HepG2 (cell line): ENCODE results near the gene EGFL8. TPM values are rescaled to one million over a fixed set of nuclear protein-coding genes. Genes with fewer than 3 reads are reported as not detected.
A peak's percentile ranks its signal among the peaks of the same experiment; 100 is the strongest.

Experiments used
- ARNTL ChIP-seq: sonication (generic); formaldehyde crosslinking; IDR thresholded peaks from 2 replicates; pipeline ENCODE4 v1.4.0; 2020; ENCODE audit warnings: mild to moderate bottlenecking, missing genetic modification reagents
- ELF3 ChIP-seq: IDR thresholded peaks from 2 replicates; pipeline ENCODE4 v1.6.1; 2016; ENCODE audit warnings: missing genetic modification reagents, missing compliant biosample characterization
- GATA4 ChIP-seq: sonication (generic); IDR thresholded peaks from 2 replicates; pipeline ENCODE4 v1.6.1; 2016; ENCODE audit warnings: antibody characterized with exemption, low read depth, borderline replicate concordance
- KLF16 ChIP-seq, 2 experiments: sonication (generic) in 1 of 2; formaldehyde crosslinking in 1 of 2; IDR thresholded peaks; 2 replicates each; pipeline versions ENCODE4 v1.6.1 to v1.8.0; 2016 to 2023; ENCODE audit warnings: missing genetic modification reagents in 2 of 2, missing compliant biosample characterization in 1 of 2
- MATR3 ChIP-seq: sonication (generic); formaldehyde crosslinking; IDR thresholded peaks from 2 replicates; pipeline ENCODE4 v1.4.0; 2020; ENCODE audit warnings: missing genetic modification reagents
- SP140L ChIP-seq: sonication (generic); formaldehyde crosslinking; IDR thresholded peaks from 2 replicates; pipeline ENCODE4 v1.4.0; 2020; ENCODE audit warnings: missing genetic modification reagents, borderline replicate concordance
- SP2 ChIP-seq: sonication (generic); formaldehyde crosslinking; IDR thresholded peaks from 2 replicates; pipeline ENCODE4 v1.5.1; 2020; ENCODE audit warnings: mild to moderate bottlenecking, missing genetic modification reagents
- ZNF614 ChIP-seq: IDR thresholded peaks from 2 replicates; pipeline ENCODE4 v1.6.1; 2018; ENCODE audit warnings: missing biosample characterization, missing genetic modification reagents, inconsistent platforms, borderline replicate concordance
- ZNF615 ChIP-seq: sonication (generic); formaldehyde crosslinking; IDR thresholded peaks from 2 replicates; pipeline ENCODE4 v1.5.0; 2020; ENCODE audit warnings: mild to moderate bottlenecking, missing genetic modification reagents, borderline replicate concordance
- polyA plus RNA-seq, 8 experiments: library from polyadenylated mRNA; depleted of rRNA in 3 of 8; stranded (reverse) in 7 of 8; unstranded in 1 of 8; fragments of >200 nt; fragmentation: Illumina TruSeq in 4 of 8; extraction: Trizol in 4 of 8; gene quantifications; 2 replicates each; pipeline versions ENCODE4 v1.2.1 to v1.2.3, GENCODE V29; 2011 to 2016; ENCODE audit warnings: low read depth in 4 of 8, missing spikeins in 1 of 8, mixed read lengths in 1 of 8; ENCODE audit not compliant: insufficient read depth in 1 of 8
- total RNA-seq, 5 experiments: library from RNA; depleted of rRNA; stranded (reverse); fragments of >200 nt; fragmentation: Illumina TruSeq; extraction: Trizol; gene quantifications; 2 replicates each; pipeline ENCODE4 v1.2.3, GENCODE V29; 2016; ENCODE audit warnings: low read depth in 1 of 5
- TF ChIP-seq, protein P1 (sequence below): IDR thresholded peaks from 2 replicates; pipeline ENCODE4 v1.4.0; 2020; ENCODE audit warnings: mild to moderate bottlenecking, missing genetic modification reagents
- TF ChIP-seq, protein P2 (sequence below): fragments of 450-650 bp; IDR thresholded peaks from 2 replicates; pipeline ENCODE4 v1.6.1; 2016
- TF ChIP-seq, protein P3 (sequence below): sonication (generic); formaldehyde crosslinking; IDR thresholded peaks from 2 replicates; pipeline ENCODE4 v1.4.0; 2020; ENCODE audit warnings: mild to moderate bottlenecking, low read depth, missing genetic modification reagents
- TF ChIP-seq, protein P4 (sequence below), 2 experiments: sonication (generic) in 1 of 2; formaldehyde crosslinking in 1 of 2; IDR thresholded peaks; 2 replicates each; pipeline versions ENCODE4 v1.4.0 to v1.6.1; 2018 to 2020; ENCODE audit warnings: missing genetic modification reagents in 2 of 2, borderline replicate concordance in 1 of 2, low read depth in 1 of 2, mild to moderate bottlenecking in 1 of 2, missing biosample characterization in 1 of 2
- TF ChIP-seq, protein P5 (sequence below): sonication (generic); formaldehyde crosslinking; IDR thresholded peaks from 2 replicates; pipeline ENCODE4 v1.5.1; 2020; ENCODE audit warnings: missing genetic modification reagents, mild to moderate bottlenecking, borderline replicate concordance
- TF ChIP-seq, protein P6 (sequence below): sonication (generic); formaldehyde crosslinking; IDR thresholded peaks from 2 replicates; pipeline ENCODE4 v1.4.0; 2020; ENCODE audit warnings: missing genetic modification reagents

EGFL8 gene
- total and polyA plus RNA-seq, 2 of the 13 experiments (the other 11 are each of a cell fraction or from before 2014, with no cell fraction given) = 10.0 to 11.5 TPM

DNA sequence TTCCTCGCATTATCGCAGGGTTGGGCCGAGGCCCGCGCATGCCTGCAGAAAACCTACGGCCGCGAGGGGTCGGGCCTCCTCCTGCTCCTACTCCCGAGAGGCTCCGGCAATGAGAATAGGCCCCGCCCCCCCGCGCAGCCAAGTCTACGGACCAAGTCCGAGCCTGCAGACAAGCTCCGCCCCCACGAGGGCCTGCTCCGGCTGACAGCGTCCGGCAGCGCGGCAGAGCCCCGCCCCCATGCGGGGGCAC is 31.2 kb downstream of the EGFL8 start (continued):
- TF ChIP-seq, protein P1, sequence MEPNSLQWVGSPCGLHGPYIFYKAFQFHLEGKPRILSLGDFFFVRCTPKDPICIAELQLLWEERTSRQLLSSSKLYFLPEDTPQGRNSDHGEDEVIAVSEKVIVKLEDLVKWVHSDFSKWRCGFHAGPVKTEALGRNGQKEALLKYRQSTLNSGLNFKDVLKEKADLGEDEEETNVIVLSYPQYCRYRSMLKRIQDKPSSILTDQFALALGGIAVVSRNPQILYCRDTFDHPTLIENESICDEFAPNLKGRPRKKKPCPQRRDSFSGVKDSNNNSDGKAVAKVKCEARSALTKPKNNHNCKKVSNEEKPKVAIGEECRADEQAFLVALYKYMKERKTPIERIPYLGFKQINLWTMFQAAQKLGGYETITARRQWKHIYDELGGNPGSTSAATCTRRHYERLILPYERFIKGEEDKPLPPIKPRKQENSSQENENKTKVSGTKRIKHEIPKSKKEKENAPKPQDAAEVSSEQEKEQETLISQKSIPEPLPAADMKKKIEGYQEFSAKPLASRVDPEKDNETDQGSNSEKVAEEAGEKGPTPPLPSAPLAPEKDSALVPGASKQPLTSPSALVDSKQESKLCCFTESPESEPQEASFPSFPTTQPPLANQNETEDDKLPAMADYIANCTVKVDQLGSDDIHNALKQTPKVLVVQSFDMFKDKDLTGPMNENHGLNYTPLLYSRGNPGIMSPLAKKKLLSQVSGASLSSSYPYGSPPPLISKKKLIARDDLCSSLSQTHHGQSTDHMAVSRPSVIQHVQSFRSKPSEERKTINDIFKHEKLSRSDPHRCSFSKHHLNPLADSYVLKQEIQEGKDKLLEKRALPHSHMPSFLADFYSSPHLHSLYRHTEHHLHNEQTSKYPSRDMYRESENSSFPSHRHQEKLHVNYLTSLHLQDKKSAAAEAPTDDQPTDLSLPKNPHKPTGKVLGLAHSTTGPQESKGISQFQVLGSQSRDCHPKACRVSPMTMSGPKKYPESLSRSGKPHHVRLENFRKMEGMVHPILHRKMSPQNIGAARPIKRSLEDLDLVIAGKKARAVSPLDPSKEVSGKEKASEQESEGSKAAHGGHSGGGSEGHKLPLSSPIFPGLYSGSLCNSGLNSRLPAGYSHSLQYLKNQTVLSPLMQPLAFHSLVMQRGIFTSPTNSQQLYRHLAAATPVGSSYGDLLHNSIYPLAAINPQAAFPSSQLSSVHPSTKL (CRISPR knock-in tag) = no peak
- TF ChIP-seq KLF16 (CRISPR knock-in tag; IDR thresholded peaks at IDR 0.05) (no peak), ZNF614 (CRISPR knock-in tag) (0 out of 2 replicates have a peak, but pooled peaks have one; percentile 10), ELF3 (CRISPR knock-in tag) (no peak; the same call in 1 of the 2 replicates), MATR3 (CRISPR knock-in tag) (no peak), GATA4 (peak; percentile 2; the same call in 1 of the 2 replicates), ZNF615 (CRISPR knock-in tag) (no peak), SP140L (CRISPR knock-in tag) (no peak), SP2 (CRISPR knock-in tag) (peak; percentile 69), ARNTL (CRISPR knock-in tag) (no peak)
- TF ChIP-seq, protein P2, sequence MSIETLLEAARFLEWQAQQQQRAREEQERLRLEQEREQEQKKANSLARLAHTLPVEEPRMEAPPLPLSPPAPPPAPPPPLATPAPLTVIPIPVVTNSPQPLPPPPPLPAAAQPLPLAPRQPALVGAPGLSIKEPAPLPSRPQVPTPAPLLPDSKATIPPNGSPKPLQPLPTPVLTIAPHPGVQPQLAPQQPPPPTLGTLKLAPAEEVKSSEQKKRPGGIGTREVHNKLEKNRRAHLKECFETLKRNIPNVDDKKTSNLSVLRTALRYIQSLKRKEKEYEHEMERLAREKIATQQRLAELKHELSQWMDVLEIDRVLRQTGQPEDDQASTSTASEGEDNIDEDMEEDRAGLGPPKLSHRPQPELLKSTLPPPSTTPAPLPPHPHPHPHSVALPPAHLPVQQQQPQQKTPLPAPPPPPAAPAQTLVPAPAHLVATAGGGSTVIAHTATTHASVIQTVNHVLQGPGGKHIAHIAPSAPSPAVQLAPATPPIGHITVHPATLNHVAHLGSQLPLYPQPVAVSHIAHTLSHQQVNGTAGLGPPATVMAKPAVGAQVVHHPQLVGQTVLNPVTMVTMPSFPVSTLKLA = peak; percentile 88
- TF ChIP-seq, protein P3, sequence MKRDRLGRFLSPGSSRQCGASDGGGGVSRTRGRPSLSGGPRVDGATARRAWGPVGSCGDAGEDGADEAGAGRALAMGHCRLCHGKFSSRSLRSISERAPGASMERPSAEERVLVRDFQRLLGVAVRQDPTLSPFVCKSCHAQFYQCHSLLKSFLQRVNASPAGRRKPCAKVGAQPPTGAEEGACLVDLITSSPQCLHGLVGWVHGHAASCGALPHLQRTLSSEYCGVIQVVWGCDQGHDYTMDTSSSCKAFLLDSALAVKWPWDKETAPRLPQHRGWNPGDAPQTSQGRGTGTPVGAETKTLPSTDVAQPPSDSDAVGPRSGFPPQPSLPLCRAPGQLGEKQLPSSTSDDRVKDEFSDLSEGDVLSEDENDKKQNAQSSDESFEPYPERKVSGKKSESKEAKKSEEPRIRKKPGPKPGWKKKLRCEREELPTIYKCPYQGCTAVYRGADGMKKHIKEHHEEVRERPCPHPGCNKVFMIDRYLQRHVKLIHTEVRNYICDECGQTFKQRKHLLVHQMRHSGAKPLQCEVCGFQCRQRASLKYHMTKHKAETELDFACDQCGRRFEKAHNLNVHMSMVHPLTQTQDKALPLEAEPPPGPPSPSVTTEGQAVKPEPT = no peak
- TF ChIP-seq, protein P4, sequence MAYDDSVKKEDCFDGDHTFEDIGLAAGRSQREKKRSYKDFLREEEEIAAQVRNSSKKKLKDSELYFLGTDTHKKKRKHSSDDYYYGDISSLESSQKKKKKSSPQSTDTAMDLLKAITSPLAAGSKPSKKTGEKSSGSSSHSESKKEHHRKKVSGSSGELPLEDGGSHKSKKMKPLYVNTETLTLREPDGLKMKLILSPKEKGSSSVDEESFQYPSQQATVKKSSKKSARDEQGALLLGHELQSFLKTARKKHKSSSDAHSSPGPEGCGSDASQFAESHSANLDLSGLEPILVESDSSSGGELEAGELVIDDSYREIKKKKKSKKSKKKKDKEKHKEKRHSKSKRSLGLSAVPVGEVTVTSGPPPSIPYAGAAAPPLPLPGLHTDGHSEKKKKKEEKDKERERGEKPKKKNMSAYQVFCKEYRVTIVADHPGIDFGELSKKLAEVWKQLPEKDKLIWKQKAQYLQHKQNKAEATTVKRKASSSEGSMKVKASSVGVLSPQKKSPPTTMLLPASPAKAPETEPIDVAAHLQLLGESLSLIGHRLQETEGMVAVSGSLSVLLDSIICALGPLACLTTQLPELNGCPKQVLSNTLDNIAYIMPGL (CRISPR knock-in tag; IDR thresholded peaks at IDR 0.05; ENCODE audit: borderline replicate concordance in 1 of 2, low read depth in 1 of 2) = peak; percentile 71 to 79; a peak in 3 of 4 replicates
- TF ChIP-seq, protein P5, sequence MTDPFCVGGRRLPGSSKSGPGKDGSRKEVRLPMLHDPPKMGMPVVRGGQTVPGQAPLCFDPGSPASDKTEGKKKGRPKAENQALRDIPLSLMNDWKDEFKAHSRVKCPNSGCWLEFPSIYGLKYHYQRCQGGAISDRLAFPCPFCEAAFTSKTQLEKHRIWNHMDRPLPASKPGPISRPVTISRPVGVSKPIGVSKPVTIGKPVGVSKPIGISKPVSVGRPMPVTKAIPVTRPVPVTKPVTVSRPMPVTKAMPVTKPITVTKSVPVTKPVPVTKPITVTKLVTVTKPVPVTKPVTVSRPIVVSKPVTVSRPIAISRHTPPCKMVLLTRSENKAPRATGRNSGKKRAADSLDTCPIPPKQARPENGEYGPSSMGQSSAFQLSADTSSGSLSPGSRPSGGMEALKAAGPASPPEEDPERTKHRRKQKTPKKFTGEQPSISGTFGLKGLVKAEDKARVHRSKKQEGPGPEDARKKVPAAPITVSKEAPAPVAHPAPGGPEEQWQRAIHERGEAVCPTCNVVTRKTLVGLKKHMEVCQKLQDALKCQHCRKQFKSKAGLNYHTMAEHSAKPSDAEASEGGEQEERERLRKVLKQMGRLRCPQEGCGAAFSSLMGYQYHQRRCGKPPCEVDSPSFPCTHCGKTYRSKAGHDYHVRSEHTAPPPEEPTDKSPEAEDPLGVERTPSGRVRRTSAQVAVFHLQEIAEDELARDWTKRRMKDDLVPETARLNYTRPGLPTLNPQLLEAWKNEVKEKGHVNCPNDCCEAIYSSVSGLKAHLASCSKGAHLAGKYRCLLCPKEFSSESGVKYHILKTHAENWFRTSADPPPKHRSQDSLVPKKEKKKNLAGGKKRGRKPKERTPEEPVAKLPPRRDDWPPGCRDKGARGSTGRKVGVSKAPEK (CRISPR knock-in tag) = 0 out of 2 replicates have a peak, but pooled peaks have one; percentile 24
- TF ChIP-seq, protein P6, sequence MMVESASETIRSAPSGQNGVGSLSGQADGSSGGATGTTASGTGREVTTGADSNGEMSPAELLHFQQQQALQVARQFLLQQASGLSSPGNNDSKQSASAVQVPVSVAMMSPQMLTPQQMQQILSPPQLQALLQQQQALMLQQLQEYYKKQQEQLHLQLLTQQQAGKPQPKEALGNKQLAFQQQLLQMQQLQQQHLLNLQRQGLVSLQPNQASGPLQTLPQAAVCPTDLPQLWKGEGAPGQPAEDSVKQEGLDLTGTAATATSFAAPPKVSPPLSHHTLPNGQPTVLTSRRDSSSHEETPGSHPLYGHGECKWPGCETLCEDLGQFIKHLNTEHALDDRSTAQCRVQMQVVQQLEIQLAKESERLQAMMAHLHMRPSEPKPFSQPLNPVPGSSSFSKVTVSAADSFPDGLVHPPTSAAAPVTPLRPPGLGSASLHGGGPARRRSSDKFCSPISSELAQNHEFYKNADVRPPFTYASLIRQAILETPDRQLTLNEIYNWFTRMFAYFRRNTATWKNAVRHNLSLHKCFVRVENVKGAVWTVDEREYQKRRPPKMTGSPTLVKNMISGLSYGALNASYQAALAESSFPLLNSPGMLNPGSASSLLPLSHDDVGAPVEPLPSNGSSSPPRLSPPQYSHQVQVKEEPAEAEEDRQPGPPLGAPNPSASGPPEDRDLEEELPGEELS (CRISPR knock-in tag) = no peak
